Pancreas (tissue), 10 donors: ENCODE measurements around the gene CABLES1. TPM values are rescaled to one million over a fixed set of nuclear protein-coding genes. Genes with fewer than 3 reads are reported as not detected.

Experiments
- ATAC-seq, 4 donors: fragments of 200-7000 bp; cut with Tn5 transposase; one replicate each; pipeline versions ENCODE4 v1.8.0 to v1.9.1; 2020; ENCODE audit warnings: mild to moderate bottlenecking in 4 of 4, moderate library complexity in 4 of 4
- DNase-seq, 6 donors: peaks; one replicate each; pipeline ENCODE4 v3.0.0-alpha.2; 2020
- FAIRE-seq: peaks from 2 replicates; lab custom pipeline; 2012; peaks lifted over from hg19 to GRCh38; lab: Jason Lieb, UNC
- H3K27ac ChIP-seq, 4 donors: fragments of 200-600 bp; sonication (generic); 1 replicate in 3 of 4; 2 replicates in 1 of 4; pipeline versions ENCODE4 v1.5.0 to v1.8.0; 2020
- H3K27me3 ChIP-seq, 4 donors: fragments of 200-600 bp; one replicate each; pipeline ENCODE4 v1.8.0; 2021
- H3K36me3 ChIP-seq, 3 donors: fragments of 200-600 bp; sonication (generic) in 1 of 3; one replicate each; pipeline versions ENCODE4 v1.5.0 to v1.8.0; 2020 to 2021
- H3K4me1 ChIP-seq, 3 donors: fragments of 200-600 bp; one replicate each; pipeline ENCODE4 v1.8.0; 2021
- H3K4me3 ChIP-seq, 4 donors: fragments of 200-600 bp; sonication (generic) in 2 of 4; one replicate each; pipeline versions ENCODE4 v1.5.0 to v1.8.0; 2020 to 2021
- H3K9me3 ChIP-seq, 4 donors: fragments of 200-600 bp; one replicate each; pipeline ENCODE4 v1.8.0; 2021
- CTCF ChIP-seq, 4 donors: fragments of 200-600 bp; sonication (generic) in 3 of 4; IDR thresholded peaks; one replicate each; pipeline versions ENCODE4 v1.5.0 to v1.8.0; 2021; ENCODE audit warnings: antibody characterized with exemption in 4 of 4
- WGBS, 2 donors: extraction: QIAGEN DNeasy Blood & Tissue Kit; methylation state at CpG; one replicate each; pipeline ENCODE4 v1.1.7; 2013; 5-methylcytosine and 5-hydroxymethylcytosine counted together
- intact Hi-C, 3 donors: fragments of 100-400 bp; cut with DNase I; formaldehyde crosslinking; loops; one replicate each; pipeline versions ENCODE4 v1.11.1 to v1.14.2; 2022
- polyA plus RNA-seq, 2 donors: library from polyadenylated mRNA; stranded (reverse); fragments of 200-250 nt; gene quantifications; one replicate each; pipeline ENCODE4 v1.2.3, GENCODE V29; 2013
- total RNA-seq, 6 donors: library from RNA; stranded (reverse); fragmentation: NEBNext Ultra II Directional in 4 of 6; extraction: Animal tissue kit (Norgen Biotek cat#: 25700) in 4 of 6; gene quantifications; one replicate each; pipeline versions ENCODE4 v1.2.1 to v1.2.4, GENCODE V29; 2021 to 2023
- donor health status: healthy with polysubstance abuse.
- donor health status: DM: no; HTN: no; CAD: no; lungs with moderate emphysema.
- donor health status: DM: no; HTN: no; CAD: no.
- donor health status: control.
- donor health status: control.
- donor health status: Bipolar disorder and iron deficiency.
- donor health status: DM: yes; HTN: yes; CAD: no.
- donor health status: DM: no; HTN: no; CAD: no.
- donor health status: DM: no; HTN: no; CAD: no.
- donor health status: DM: yes; HTN: yes; CAD: no.

The CABLES1 gene
- total and polyA plus RNA-seq, 8 donors = 2.0 to 5.7 (median 3.2) TPM

GRCh38 chr18:23145621-23146020 lies 10.3 kb downstream of the CABLES1 start:
- Histone ChIP-seq H3K4me1 (peaks cover 17 to 27% (median 24%) of the 10 kb centered on the region in 3 donors), H3K4me3 (no peak overlapping the region), H3K27me3 (no peaks in the 10 kb centered on the region), H3K36me3 (no peaks in the 10 kb centered on the region), H3K9me3 (no peaks in the 10 kb centered on the region), H3K27ac (no peak overlapping the region)
- TF ChIP-seq CTCF (IDR thresholded peaks at IDR 0.05) = no peak
- ATAC-seq = no peak
- intact Hi-C loops = no loop called here
- FAIRE-seq = no peak
- 84 to 88% methylated on average over 5 of the region's 5 CpGs for WGBS, 2 donors
- DNase-seq = no peak

- no peaks in the 10 kb centered on the region for H3K27me3 ChIP-seq
- DNase-seq (no peak), ATAC-seq (no peak), FAIRE-seq (no peak)
- no peak overlapping the region for H3K4me3 ChIP-seq
- H3K27ac ChIP-seq = no peak overlapping the region
- H3K9me3 ChIP-seq = no peaks in the 10 kb centered on the region
- 66 to 73% methylated on average over 11 of the region's 11 CpGs for WGBS, 2 donors
- peaks cover 12 to 17% (median 15%) of the 10 kb centered on the region in 3 donors for H3K4me1 ChIP-seq
- intact Hi-C loops = no loop called here
- no peak for TF ChIP-seq CTCF (IDR thresholded peaks at IDR 0.05)
- H3K36me3 ChIP-seq = no peaks in the 10 kb centered on the region
These were observed 11.7 kb downstream of the CABLES1 start for GRCh38 chr18:23146861-23147469.

- Histone ChIP-seq H3K27me3 (no peaks in the 10 kb centered on the region), H3K9me3 (no peaks in the 10 kb centered on the region), H3K4me3 (no peak overlapping the region), H3K36me3 (no peaks in the 10 kb centered on the region), H3K27ac (no peak overlapping the region), H3K4me1 (peaks cover 0 to 3% (median 3%) of the 10 kb centered on the region in 3 donors)
- intact Hi-C loops = no loop called here
- no peak for TF ChIP-seq CTCF (IDR thresholded peaks at IDR 0.05)
- WGBS, 2 donors = 62 to 71% methylated on average over 5 of the region's 5 CpGs
- no peak for DNase-seq
- no peak for FAIRE-seq
- ATAC-seq = no peak
These were observed 13.1 kb downstream of the CABLES1 start for GRCh38 chr18:23148382-23148781.

- no peak for ATAC-seq
- Histone ChIP-seq H3K4me3 (no peak overlapping the region), H3K36me3 (no peaks in the 10 kb centered on the region), H3K4me1 (no peaks in the 10 kb centered on the region), H3K9me3 (no peaks in the 10 kb centered on the region), H3K27ac (no peak overlapping the region), H3K27me3 (no peaks in the 10 kb centered on the region)
- no peak for TF ChIP-seq CTCF (IDR thresholded peaks at IDR 0.05)
- no peak for FAIRE-seq
- intact Hi-C loops = no loop called here
- 95 to 96% methylated on average over 10 of the region's 10 CpGs for WGBS, 2 donors
- no peak for DNase-seq
These were observed 14.3 kb downstream of the CABLES1 start for GRCh38 chr18:23149570-23149969.

GRCh38 chr18:23151414-23152099 lies 16.3 kb downstream of the CABLES1 start:
- WGBS, 2 donors = 95 to 97% methylated on average over 11 of the region's 11 CpGs
- Histone ChIP-seq H3K27ac (no peak overlapping the region), H3K4me1 (no peaks in the 10 kb centered on the region), H3K36me3 (no peaks in the 10 kb centered on the region), H3K9me3 (no peaks in the 10 kb centered on the region), H3K27me3 (no peaks in the 10 kb centered on the region), H3K4me3 (no peak overlapping the region)
- intact Hi-C loops = no loop called here
- ATAC-seq (no peak), DNase-seq (no peak), FAIRE-seq (no peak)
- no peak for TF ChIP-seq CTCF (IDR thresholded peaks at IDR 0.05)
